GM19025 (cell line): ENCODE measurements around the gene PMFBP1.
"Not testable (repeated sequence)": the region's sequence is repeated elsewhere in the genome, so short reads cannot be mapped to it uniquely, and the experiment has no call there.

ENCODE experiments used
- ATAC-seq: cut with Tn5 transposase; IDR thresholded peaks from one replicate; pipeline ENCODE4 v1.9.1; 2021; ENCODE audit warnings: mild to moderate bottlenecking, low read depth, moderate library complexity; ENCODE audit not compliant: unreplicated experiment

PMFBP1 gene

GRCh38 chr16:72110662-72111615 lies 61.0 kb downstream of the PMFBP1 start:
- ATAC-seq, result no peak

GRCh38 chr16:72109966-72110530 lies 61.9 kb downstream of the PMFBP1 start:
- ATAC-seq, result no peak

GRCh38 chr16:72109300-72109699 lies 62.7 kb downstream of the PMFBP1 start:
- no peak for ATAC-seq

GRCh38 chr16:72108353-72109102 lies 63.4 kb downstream of the PMFBP1 start:
- no peak for ATAC-seq

GRCh38 chr16:72107371-72107770 lies 64.6 kb downstream of the PMFBP1 start:
- ATAC-seq, result no peak

DNA sequence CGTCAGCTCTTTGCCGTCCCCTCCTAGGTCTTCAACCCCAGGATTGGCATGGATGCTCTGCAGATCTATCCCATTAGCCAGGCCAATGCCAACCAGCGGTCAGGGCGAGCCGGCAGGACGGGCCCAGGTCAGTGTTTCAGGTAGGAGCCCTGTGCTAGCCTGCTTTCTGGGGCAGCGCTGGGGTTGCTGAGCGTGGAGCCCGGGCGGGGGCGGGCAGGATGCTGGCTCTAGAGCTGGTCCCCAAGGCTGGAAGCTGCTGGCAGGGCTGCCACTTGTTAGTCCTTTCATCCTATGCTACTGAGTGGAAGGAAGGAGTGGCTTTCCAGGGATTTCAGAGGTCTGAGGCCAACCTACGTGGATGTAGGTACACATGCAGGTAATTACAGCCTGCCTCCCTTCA lies 66.0 kb downstream of the PMFBP1 start:
- no peak for ATAC-seq

GRCh38 chr16:72104905-72105304 lies 67.0 kb downstream of the PMFBP1 start:
- ATAC-seq, result no peak

DNA sequence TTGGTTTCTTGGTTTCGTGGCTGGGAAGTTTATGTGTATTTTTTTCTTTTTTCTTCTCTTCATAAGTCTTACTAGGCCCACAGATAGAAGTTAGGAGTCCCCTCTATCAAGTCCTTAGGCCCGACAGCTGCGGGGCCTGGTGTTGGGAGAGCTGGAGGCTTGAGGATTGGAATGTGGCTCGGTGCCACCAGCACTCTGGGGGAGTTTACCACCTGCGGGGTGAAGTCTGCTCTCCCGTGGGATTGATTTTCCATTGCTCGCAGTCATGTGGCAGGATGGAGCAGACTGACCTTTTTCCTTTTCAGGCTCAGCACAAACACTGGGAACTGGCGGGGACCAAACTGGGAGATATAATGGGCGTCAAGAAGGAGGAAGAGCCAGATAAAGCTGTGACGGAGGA lies 70.8 kb downstream of the PMFBP1 start:
- no peak for ATAC-seq

- peak; percentile 78 for ATAC-seq
Measured at GRCh38 chr16:72099377-72099818, 72.6 kb downstream of the PMFBP1 start.

DNA sequence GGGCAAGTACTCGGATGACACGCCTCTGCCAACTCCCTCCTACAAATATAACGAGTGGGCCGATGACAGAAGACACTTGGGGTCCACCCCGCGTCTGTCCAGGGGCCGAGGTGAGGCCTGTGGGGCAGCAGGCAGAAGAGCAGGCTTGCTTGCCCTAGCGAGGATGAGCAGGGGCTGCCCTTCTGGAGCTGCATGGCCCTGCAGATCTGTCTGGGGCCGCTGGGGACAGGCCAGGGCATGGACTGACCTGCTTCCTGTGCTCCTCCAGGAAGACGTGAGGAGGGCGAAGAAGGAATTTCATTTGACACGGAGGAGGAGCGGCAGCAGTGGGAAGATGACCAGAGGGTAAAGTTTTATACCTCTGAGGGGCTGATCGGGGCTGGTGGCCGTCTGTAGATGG lies 73.0 kb downstream of the PMFBP1 start:
- ATAC-seq, result no peak

GRCh38 chr16:72094266-72094610 lies 77.7 kb downstream of the PMFBP1 start:
- no peak for ATAC-seq

GRCh38 chr16:72093448-72094265 lies 78.3 kb downstream of the PMFBP1 start, which contains the start of the genes DHX38 and TXNL4B:
TSS of gene DHX38 (plus strand) at chr16:72093847. CDS start at chr16:72096158, 2,311 bp downstream.
TSS of gene TXNL4B (minus strand) at chr16:72093620. CDS start at chr16:72090749, 2,871 bp downstream.
- ATAC-seq, result peak; percentile 98

DNA sequence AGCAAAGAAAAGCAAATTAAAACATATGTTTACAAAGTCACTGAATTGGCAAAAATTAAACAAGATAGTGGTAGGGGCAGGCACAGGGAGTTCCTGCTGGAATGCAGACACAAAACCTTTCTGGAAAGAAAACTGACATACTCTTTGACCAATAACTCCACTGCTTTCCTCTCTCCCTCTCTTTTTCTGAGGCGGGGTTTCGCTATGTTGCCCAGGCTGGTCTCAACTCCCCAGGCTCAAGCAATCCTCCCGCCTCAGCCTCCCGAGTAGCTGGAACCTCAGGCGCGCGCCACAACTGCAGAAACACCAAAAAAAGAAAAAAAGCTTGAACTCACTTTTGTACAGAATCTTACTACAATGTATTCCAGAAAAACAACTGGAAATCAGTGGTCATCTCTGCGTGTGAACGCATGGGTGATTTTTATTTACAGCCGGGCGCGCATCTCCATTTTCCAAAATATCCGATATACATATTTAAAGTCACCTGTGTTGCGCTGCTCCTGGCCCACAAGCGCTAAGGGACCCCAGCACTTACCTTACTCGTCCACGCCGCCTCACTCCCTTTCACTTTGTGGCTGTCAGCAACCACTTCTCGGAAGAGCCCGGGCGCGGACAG lies 79.0 kb downstream of the PMFBP1 start:
- ATAC-seq, result no peak

DNA sequence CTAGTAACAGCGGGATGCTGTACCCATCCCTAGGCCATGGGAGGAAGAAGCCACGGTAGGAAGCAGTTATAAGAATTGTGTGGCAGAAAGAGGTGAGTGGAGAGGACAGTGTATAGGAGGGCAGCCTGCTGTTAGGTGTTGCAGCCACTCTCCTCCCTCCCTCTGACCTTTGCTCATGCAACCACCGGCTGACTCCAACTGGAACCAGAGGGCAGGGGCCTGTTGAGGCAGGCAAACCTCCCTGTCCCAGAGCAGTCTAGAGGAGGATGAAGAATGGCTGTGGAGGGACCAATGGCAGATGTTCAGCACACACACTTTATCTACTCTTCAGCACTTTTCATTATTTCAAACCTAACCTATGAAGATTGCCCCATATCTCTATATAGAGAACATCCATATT lies 80.7 kb downstream of the PMFBP1 start:
- no peak for ATAC-seq

DNA sequence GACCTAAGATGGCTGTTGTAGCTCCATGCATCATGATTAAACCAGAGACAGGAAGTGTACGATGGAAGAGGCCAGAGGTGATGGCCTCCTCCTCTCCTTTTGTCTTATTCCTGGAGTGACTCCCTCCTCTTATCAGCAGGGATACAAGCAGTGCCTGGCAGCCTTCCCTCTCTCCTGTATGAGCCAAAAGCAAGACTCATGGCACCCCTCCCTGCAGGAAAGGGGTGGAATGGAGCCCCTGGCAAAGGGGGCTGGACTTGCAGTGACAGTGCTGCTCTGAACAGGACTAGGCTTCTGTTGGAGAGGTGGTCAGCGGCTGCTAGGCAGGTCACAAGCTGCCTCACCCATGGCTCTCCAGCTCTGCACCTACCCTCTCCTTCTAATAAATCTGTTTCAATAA lies 87.0 kb downstream of the PMFBP1 start:
- ATAC-seq, result no peak

- ATAC-seq, result no peak
Measured at GRCh38 chr16:72084445-72084844, 87.5 kb downstream of the PMFBP1 start.

GRCh38 chr16:72083778-72084404 lies 88.1 kb downstream of the PMFBP1 start:
- ATAC-seq, result no peak

GRCh38 chr16:72076991-72077706 lies 94.8 kb downstream of the PMFBP1 start:
- ATAC-seq, result not testable (repeated sequence)

- not testable (repeated sequence) for ATAC-seq
Measured at GRCh38 chr16:72075067-72075466, 96.9 kb downstream of the PMFBP1 start.
